RWPE2 (cell line): ENCODE data around the gene MITF.

ENCODE experiments used
- ATAC-seq: fragments of 200-7000 bp; cut with Tn5 transposase; 3 replicates; pipeline ENCODE4 v1.9.1; 2021; ENCODE audit warnings: low read depth
- DNase-seq: peaks from one replicate; pipeline ENCODE4 v3.0.0-alpha.2; 2020; ENCODE audit warnings: low spot score
- H3K27ac ChIP-seq: fragments of 450-650 bp; 2 replicates; pipeline ENCODE4 v1.5.1; 2017; ENCODE audit warnings: mild to moderate bottlenecking; ENCODE audit not compliant: poor library complexity, severe bottlenecking
- H3K27me3 ChIP-seq: fragments of 250-450 bp; sonication (Bioruptor Pico); 2 replicates; pipeline ENCODE4 v1.5.1; 2021; ENCODE audit warnings: mild to moderate bottlenecking, moderate library complexity; ENCODE audit not compliant: insufficient read depth, poor library complexity, severe bottlenecking
- H3K36me3 ChIP-seq: fragments of 250-450 bp; sonication (Bioruptor Pico); 2 replicates; pipeline ENCODE4 v1.5.1; 2020; ENCODE audit warnings: low read depth, mild to moderate bottlenecking, moderate library complexity
- H3K4me1 ChIP-seq: fragments of 250-450 bp; sonication (Bioruptor Pico); 2 replicates; pipeline ENCODE4 v1.5.1; 2021; ENCODE audit warnings: mild to moderate bottlenecking, moderate library complexity; ENCODE audit not compliant: insufficient read depth, poor library complexity, severe bottlenecking
- H3K4me3 ChIP-seq: fragments of 250-450 bp; sonication (Bioruptor Pico); 2 replicates; pipeline ENCODE4 v1.5.1; 2021; ENCODE audit warnings: mild to moderate bottlenecking, moderate library complexity; ENCODE audit not compliant: severe bottlenecking
- H3K9me3 ChIP-seq: fragments of 250-450 bp; sonication (Bioruptor Pico); 2 replicates; pipeline ENCODE4 v1.5.1; 2021; ENCODE audit warnings: mild to moderate bottlenecking, moderate library complexity; ENCODE audit not compliant: severe bottlenecking
- TF ChIP-seq, protein P1 (sequence below): fragments of 450-650 bp; IDR thresholded peaks from one replicate; pipeline ENCODE4 v1.5.1; 2017; ENCODE audit warnings: mild to moderate bottlenecking, moderate library complexity; ENCODE audit not compliant: poor library complexity, severe bottlenecking

The MITF gene

DNA sequence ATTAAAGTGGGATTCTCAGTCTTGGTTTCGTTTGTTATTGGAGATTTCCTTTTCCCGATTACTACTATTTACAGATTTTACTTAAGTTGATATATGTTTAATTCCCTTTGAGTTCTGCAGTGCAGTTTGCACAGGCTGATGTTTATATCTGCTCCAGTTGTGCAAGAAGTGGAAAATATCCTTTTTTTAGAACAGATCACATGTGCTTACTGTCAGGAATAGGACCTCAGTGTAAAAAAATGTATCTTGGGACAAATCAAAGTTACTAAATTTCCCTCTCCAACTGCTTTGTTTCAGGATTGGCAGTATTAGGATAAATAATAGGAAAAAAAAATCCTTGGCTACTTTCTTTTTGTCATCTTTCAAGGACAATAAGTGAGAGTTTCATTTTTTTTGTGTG, 6.9 kb downstream of the MITF start:
- Histone ChIP-seq H3K27ac (no peak overlapping the region), H3K4me3 (no peak overlapping the region), H3K27me3 (no peaks in the 10 kb centered on the region), H3K9me3 (no peaks in the 10 kb centered on the region), H3K4me1 (no peaks in the 10 kb centered on the region), H3K36me3 (no peaks in the 10 kb centered on the region)
- ATAC-seq: no peak
- no peak for DNase-seq
- TF ChIP-seq, protein P1, sequence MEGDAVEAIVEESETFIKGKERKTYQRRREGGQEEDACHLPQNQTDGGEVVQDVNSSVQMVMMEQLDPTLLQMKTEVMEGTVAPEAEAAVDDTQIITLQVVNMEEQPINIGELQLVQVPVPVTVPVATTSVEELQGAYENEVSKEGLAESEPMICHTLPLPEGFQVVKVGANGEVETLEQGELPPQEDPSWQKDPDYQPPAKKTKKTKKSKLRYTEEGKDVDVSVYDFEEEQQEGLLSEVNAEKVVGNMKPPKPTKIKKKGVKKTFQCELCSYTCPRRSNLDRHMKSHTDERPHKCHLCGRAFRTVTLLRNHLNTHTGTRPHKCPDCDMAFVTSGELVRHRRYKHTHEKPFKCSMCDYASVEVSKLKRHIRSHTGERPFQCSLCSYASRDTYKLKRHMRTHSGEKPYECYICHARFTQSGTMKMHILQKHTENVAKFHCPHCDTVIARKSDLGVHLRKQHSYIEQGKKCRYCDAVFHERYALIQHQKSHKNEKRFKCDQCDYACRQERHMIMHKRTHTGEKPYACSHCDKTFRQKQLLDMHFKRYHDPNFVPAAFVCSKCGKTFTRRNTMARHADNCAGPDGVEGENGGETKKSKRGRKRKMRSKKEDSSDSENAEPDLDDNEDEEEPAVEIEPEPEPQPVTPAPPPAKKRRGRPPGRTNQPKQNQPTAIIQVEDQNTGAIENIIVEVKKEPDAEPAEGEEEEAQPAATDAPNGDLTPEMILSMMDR: no peak

DNA sequence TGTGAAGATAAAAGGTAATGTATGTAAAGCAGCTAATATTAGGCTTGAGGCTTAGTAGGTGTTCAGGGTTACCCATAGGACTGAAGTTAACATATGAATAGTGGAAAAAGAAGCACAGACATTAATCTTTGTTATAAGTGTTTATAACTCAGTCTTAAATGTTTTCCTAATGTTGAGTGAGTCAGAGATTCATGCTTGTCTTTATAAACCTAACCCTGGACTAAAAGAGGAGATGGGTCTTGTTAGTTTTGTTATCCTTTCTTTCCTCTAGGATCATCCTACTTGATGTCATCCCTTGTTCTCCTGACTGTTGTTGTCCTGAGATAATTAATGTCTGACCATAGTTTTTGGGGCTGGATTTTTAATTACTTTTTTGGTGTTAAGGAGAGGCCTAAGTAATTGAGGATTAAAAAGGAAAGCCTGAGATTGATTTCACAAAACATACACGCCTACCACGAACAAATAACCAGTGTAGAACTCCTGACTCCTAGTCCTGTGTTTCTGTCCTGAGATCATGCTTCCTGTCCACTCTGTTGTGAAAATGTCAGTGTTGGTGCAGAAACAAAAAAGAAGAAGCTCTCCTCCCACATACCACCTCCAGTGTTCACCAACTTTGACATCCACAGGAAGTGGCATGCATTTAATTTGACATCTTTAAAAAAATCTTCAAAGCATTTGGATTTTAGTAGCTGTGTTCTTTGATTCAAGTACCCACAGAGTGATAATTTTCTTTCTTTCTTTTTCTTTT, 8.4 kb downstream of the MITF start:
- ATAC-seq: no peak
- no peaks in the 10 kb centered on the region for H3K27me3 ChIP-seq
- H3K4me3 ChIP-seq: no peak overlapping the region
- no peaks in the 10 kb centered on the region for H3K4me1 ChIP-seq
- no peaks in the 10 kb centered on the region for H3K36me3 ChIP-seq
- TF ChIP-seq, protein P1: no peak
- DNase-seq: no peak
- no peak overlapping the region for H3K27ac ChIP-seq
- H3K9me3 ChIP-seq: no peaks in the 10 kb centered on the region

DNA sequence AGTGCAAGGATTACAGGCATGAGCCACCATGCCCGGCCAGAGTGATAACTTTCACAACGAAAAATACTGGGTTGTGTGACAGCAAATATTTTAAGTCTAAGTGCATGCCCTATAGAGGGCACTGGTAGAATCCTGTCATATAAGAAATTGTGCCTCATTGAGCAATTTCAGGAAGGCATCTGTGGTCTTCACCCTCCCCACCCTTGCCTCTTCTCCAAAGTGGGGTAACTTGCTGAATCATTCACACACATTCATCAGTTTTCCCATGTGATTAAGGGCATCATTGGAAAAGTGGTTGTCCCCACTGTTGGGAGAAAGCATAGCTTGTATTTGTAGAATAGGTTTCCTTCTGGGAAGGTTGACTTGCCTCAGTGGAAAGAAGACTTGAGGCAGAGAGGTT, 9.2 kb downstream of the MITF start:
- H3K27me3 ChIP-seq: no peaks in the 10 kb centered on the region
- no peak overlapping the region for H3K4me3 ChIP-seq
- DNase-seq: no peak
- H3K4me1 ChIP-seq: no peaks in the 10 kb centered on the region
- H3K27ac ChIP-seq: no peak overlapping the region
- no peaks in the 10 kb centered on the region for H3K36me3 ChIP-seq
- no peak for ATAC-seq
- TF ChIP-seq, protein P1: no peak
- H3K9me3 ChIP-seq: no peaks in the 10 kb centered on the region

DNA sequence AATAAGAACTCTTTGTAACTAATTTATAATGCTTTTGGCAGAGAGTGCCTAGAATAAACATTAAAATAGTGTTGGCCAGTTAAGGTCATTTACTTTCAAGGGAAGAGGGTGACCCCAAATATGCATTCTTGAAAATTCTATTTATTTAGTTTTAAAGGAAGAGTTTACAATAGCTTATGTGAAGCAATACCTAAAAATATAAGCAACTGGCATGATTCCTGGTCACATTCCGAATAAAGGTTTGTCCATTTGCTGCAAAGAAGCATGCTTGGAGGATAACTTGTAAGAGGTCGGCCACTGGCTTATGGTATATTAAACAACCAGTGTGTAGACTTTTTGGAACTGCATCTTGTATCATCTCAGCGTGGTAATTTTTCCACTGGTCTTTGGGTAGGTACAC, 10.2 kb downstream of the MITF start:
- no peaks in the 10 kb centered on the region for H3K36me3 ChIP-seq
- no peak overlapping the region for H3K4me3 ChIP-seq
- TF ChIP-seq, protein P1: no peak
- DNase-seq (no peak), ATAC-seq (no peak)
- no peaks in the 10 kb centered on the region for H3K27me3 ChIP-seq
- no peak overlapping the region for H3K27ac ChIP-seq
- H3K9me3 ChIP-seq: no peaks in the 10 kb centered on the region
- no peaks in the 10 kb centered on the region for H3K4me1 ChIP-seq

DNA sequence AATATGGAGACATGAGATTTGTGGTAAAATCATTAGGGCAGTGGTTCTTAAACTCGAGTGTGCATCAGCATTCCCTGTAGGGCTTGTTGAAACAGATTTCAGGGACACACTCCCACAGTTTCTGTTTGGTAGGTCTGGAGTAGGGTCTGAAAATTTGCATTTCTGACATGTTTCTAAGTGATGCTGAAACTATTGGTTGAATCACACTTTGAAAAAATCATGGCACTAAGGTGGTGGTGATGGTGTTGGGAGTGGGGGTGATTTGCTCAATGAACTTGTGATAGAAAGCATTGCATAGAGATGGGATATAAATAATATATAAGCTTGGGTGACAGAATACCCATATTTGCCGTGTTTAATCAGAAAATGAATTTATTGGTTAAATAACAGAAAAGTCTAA, 11.3 kb downstream of the MITF start:
- Histone ChIP-seq H3K4me1 (no peaks in the 10 kb centered on the region), H3K27ac (no peak overlapping the region), H3K36me3 (no peaks in the 10 kb centered on the region), H3K9me3 (no peaks in the 10 kb centered on the region), H3K4me3 (no peak overlapping the region), H3K27me3 (no peaks in the 10 kb centered on the region)
- ATAC-seq: no peak
- TF ChIP-seq, protein P1: no peak
- no peak for DNase-seq
